HL-60 (cell line): ENCODE results near the gene CAVIN3.

ENCODE experiments used
- POLR2AphosphoS5 ChIP-seq: IDR thresholded peaks from 2 replicates; pipeline ENCODE4 v1.6.1; 2012; ENCODE audit warnings: low read depth
- TF ChIP-seq, protein P1 (sequence below): IDR thresholded peaks from one replicate; pipeline ENCODE4 v1.5.1; 2011; ENCODE audit warnings: low read length, control low read depth, inconsistent platforms; ENCODE audit not compliant: insufficient read depth

DNA sequence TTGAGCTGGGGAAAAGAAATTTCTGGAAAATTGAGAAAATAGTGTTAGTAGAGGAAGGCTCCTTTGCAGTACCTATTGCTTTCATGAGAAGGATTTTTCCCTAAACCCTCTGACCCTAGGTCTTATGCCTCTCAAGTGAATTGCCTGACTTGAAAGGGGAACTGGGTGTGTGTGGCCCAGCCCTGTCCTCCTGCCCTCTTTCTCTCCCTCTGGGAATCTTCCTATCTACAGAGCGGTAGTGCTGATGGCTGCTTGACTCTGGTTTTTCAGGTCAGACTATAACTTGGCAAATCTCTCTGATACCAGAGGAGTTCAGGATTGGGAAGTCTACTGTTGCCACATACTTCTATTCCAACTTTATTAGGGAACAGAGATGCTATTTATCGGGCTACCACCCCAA lies 19.2 kb downstream of the CAVIN3 start:
- TF ChIP-seq, protein P1, sequence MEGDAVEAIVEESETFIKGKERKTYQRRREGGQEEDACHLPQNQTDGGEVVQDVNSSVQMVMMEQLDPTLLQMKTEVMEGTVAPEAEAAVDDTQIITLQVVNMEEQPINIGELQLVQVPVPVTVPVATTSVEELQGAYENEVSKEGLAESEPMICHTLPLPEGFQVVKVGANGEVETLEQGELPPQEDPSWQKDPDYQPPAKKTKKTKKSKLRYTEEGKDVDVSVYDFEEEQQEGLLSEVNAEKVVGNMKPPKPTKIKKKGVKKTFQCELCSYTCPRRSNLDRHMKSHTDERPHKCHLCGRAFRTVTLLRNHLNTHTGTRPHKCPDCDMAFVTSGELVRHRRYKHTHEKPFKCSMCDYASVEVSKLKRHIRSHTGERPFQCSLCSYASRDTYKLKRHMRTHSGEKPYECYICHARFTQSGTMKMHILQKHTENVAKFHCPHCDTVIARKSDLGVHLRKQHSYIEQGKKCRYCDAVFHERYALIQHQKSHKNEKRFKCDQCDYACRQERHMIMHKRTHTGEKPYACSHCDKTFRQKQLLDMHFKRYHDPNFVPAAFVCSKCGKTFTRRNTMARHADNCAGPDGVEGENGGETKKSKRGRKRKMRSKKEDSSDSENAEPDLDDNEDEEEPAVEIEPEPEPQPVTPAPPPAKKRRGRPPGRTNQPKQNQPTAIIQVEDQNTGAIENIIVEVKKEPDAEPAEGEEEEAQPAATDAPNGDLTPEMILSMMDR: no peak
- TF ChIP-seq POLR2AphosphoS5: no peak
